GM18517 (cell line): Measurements from ENCODE around the gene CDADC1.
"Not testable (repeated sequence)": the region's sequence is repeated elsewhere in the genome, so short reads cannot be mapped to it uniquely, and the experiment has no call there.

ENCODE experiments used
- ATAC-seq: cut with Tn5 transposase; IDR thresholded peaks from one replicate; pipeline ENCODE4 v1.9.1; 2021; ENCODE audit warnings: mild to moderate bottlenecking, moderate library complexity; ENCODE audit not compliant: unreplicated experiment

Gene CDADC1

DNA sequence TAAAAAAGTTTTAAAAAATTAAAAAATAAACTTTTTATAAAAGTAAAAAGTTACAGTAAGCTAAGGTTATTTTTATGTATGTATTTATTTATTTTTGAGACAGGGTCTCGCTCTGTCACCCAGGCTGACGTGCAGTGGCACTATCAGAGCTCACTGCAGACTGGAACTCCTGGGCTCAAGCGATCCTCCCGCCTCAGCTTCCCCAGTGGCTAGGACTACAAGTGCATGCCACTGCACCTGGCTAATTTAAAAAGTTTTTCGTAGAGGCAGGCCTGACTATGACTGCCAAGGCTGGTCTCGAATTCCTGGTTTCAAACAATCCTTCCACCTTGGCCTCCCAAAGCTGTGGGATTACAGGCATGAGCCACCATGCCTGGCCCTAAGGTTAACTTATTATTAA, 64.1 kb downstream of the CDADC1 start:
- ATAC-seq = no peak

DNA sequence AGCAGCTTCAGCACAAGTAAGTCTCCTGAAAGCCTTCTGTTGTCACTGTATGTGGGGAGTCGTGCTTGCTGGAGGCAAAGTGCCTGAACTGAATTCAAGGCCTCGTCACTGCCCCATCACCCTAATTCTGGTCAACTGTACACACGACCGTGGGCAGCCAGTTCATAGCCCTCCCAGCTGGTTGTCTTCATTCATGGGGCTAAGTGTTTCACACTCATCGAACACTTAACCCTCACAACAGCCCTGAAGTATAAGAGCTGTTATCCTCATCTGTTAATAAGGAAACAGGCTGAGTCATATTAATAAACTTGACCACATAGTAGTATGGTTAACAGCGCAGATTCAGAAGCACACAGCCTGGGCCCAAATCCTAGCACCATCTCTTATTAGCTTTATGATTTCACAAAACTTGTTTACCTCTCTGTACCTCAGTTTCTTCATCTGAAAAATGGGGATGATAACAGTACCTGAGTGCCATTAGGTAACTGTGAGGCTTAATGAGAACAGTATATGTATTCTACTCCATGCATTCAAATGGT, 66.7 kb downstream of the CDADC1 start:
- no peak for ATAC-seq

DNA sequence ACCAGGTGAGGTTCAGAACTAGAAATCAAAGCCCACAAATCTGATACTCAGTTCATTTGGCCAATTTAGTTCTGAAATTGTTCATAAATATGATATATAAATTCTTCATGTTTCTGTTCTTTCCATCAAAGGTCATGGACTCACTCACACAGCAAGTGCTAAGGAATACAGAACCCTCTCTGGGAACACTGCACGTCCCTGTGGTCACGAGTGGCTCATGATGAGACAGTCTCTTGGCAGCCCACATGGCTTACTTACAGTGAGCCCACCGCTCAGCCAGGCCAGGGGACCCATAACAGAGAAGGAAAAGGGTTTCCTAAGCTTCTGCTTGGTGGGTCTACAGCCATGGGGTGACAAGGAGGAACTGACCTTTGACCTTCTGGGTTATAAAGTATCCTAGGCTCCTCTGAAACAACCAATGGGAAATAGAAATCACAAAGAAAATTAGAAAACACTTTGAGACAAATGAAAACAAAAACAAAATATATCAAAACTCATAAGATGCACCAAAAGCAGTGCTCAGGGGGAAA, 67.4 kb downstream of the CDADC1 start:
- no peak for ATAC-seq

DNA sequence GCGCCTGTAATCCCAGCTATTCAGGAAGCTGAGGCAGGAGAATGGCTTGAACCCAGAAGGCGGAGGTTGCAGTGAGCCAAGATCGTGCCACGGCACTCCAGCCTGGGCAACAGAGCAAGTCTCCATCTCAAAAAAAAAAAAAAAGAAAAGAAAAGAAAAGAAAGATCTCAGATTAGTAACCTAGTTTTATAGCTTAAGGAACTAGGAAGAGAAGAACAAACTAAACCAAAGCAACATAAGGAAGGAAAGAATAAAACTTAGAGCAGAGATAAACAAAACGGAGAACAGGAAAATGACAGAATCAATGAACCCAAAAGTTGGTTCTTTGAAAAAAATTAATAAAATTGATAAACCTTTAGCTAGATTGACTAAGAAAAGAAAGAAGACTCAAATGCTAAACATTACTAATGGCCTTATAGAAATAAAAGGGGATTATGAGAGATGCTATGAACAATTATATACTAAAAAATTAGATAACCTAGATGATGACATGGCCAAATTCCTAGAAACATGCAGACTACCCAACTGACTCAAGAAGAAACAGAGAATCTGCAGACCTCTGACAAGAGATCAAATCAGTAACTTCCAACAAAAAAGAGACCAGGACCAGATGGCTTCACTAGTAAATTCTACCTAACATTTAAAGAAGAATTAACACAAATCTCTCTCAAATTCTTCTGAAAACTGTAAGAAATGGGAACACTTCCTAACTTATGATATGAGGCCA, 68.2 kb downstream of the CDADC1 start:
- no peak for ATAC-seq

DNA sequence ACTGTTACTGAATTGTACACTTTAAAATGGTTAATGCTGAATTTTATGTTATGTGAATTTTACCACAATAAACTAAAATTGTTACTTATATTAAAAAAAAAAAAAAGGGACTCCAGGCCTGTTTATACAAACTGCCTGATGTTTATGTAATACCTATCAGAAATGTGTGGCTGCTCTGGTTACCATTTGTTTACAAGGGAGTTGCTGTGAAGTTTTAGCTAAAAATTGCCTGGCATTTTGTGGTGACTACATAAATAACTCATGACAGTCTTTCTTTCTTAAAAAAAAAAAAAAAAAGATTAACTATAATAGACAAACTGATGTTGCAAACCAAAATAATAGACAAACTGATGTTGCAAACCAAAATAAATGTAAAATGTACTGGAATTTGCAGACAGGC, 71.8 kb downstream of the CDADC1 start:
- ATAC-seq = no peak

DNA sequence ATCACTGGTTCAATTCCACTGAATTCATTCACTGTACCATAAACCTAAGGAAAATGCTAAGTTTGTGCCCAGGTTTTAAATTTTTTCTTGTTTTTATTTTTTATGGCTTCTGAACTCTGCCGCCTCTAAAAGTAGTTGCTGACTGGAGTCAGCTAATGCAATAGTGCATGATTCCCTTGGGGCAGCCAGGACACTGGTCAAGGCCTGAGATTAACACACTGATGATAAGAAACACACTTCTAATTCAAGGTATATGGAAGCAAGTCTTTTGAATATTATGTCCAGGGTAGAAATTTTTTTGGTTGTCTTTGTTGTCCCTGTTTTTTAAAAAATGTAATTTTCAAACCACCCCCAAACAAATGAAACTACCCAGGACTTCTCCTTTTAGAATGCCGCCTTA, 72.2 kb downstream of the CDADC1 start:
- ATAC-seq = no peak

DNA sequence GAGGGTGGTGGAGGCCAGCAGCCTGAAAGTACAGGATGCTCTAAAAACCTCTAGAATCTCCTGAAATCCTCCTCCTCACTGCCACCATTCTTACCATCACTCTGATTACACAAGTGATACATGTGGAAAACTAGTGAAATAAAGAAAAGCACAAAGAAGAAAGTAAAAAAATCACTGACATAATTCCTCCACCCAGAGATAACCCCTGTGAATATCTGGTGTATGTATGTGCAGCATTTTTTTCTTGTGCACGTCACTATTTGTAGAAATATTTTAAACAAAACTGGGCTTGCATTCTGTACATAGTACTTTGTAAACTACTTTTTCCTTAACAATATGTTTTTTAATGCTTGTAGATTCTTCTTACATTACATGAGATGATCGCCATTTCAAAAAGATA, 73.2 kb downstream of the CDADC1 start:
- ATAC-seq = no peak

DNA sequence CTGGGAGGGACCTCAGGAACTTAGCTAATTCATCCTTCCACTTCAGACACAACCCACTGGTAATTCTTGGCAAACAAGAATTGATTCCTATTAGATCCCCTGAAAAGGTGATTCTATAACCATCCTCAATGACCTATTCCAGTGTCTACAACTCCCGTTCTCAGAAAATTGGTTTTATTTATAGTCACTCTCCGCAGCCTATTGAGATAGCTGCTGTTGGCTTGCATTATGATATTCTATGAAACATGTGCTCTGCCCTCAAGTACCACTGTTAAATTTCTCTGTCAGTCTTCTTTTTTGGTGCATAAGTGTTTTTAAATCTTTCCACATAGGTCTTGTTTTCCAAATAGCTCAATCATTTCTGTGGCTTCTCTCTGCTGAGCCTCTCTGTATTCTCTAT, 75.0 kb downstream of the CDADC1 start:
- ATAC-seq = no peak

DNA sequence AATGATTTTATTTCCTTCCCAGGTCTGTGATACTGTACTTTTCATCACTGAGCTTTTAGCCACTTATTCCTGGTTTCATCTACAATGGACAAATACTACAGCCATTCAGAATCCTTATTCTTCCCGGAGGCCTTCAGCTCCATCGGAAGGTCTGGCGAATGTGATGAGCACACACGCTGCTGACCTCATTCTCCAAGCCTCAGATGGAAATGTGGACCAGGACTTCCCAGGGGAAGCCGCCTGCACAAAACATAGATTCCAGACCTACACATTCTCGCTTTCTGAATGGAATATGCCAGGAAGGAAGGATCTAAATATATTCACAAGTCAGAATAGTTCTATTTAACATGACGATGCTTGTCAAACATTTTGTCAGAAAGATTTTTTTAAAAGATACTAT, 75.6 kb downstream of the CDADC1 start:
- no peak for ATAC-seq

DNA sequence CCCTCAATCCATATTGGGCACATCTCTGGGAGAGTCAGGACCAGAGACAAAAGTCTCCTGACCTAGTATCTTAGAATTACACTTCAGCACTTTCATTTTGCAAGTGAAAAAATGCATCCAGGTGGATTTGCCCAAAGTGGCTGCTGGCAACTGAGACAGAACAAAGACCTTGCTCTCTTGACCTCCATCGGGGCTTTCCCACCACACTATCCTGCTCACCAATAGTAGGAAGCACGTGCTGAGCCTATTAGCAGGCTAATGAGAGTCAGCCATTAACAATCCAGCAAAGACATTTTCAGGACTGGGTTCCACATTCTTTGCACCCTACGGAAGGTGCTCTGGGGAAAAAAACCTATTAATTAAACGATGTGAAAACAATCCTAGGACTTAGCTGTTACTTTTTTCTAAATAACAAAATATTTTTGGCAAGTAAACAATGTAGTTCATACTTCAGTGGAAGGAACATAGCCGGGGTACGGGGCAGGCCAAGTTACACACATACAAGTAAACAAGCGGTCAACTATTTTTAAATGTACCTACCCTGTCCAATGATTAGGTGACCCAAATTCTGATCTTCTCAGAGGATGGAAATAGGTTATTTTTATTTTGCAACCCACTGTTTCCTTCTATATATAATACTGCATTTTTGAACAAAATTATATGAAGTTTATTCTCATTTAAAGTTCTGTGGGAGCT, 78.6 kb downstream of the CDADC1 start:
- no peak for ATAC-seq

DNA sequence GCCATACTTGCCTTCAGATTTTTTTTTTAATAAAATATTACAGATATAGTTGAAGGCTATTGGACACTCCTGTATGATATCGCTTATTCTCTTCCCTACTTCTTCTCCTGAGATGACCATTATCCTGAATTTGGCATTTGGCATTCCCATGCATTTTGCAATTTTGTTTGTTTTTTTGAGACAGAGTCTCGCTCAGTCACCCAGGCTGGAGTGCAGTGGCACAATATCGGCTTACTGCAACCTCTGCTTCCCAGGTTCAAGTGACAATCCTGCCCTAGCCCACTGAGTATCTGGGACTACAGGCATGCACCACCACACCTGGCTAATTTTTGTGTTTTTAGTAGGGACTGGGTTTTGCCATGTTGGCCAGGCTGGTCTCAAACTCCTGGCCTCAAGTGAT, 79.4 kb downstream of the CDADC1 start:
- ATAC-seq = not testable (repeated sequence)

DNA sequence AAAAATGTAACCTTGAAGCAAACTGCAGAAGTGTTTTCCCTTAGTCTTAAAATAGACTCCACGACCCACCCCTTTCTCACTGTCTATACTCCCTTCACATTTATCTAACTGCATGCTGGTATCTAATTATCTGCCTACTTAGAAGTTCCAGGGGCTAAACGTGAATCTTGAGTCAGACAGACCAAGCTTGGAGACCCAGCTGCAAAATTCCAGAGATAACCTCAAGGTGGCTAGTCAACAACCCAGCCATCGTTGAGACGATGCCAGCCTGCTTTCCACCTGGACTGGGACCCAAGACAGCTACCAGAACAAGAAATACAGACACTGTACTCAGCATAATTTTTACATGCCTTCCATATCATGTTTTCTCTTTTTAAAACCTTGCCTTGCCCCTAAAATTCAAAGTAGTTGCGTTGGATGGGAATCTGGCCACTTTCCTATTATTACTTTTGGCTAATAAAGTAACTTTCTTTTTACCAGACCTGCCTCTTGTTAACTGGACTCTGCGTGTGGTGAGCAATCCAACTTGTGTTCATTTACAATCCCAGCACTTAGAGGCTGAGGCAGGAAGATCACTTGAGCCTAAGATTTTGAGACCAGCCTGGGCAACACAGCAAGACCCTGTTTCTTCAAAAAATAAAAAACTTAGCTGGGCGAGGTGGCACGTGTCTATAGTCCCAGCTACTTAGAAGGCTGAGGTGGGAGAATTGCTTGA, 82.3 kb downstream of the CDADC1 start:
- no peak for ATAC-seq

DNA sequence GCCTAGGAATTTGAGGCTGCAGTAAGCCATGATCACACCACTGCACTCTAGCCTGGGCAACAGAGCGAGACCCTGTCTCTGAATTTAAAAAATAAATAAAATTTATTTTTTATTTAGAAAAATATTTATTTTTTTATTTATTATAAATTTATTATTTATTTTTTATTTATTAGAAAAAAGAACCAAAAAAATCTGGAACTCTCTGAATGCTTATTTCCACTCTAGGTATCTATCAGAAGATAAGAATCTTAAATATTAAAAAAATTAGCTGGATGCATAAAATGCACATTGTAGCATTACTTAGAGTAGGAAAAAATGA, 82.8 kb downstream of the CDADC1 start:
- no peak for ATAC-seq

DNA sequence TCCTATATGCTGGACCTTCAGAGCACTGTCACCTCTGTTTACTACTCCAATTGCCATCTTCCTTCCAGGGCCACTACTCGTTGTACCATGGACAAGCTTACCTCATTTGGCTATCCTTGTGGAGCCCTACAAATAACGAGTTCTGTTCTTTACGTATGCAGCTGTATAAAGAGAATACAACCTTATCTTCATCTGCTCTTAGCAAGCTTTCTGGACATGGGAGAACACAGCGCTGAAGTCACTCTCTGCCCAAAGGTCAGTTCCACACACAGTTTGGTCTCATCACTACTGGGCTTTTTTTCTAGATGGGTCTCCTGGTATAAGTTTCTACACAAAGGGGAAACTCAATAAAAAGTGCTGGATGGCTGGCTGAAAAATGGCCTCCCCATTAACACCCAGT, 88.9 kb downstream of the CDADC1 start:
- no peak for ATAC-seq

DNA sequence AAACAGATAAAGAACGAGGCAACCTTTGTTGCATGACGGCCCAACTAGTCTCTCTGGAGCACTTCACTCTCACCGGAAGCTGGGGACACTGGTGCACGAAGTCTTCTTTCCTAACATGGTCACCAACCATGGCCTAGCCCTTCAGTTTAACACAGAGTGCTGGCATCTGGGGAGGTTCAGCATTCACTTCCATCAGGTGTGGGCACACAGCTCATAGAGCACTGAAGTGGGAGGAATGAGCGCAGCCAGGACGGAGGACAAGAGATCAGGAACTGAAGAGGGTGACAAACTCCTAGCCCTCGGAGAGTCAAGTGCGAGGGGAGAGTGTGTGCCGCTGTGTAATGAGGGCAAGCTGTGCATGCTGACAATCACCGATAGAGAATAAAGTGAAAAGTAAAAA, 92.4 kb downstream of the CDADC1 start:
- ATAC-seq = no peak

DNA sequence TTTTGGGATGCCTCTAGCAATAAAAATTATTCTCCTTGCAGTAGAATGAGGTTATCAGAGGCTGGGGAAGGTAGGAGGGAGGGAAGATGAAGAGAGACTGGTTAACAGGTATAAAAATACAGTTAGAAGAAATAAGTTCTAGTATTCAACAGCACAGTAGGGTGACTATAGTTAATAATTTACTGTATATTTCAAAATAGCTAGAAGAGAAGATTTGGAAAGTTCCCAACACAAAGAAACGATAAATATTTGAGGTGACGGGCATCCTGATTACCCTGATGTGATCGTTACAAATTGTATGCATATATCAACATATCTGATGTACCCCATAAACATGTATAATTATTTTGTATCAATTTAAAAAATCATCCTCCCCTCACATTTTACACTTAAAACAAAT, 93.8 kb downstream of the CDADC1 start:
- no peak for ATAC-seq

DNA sequence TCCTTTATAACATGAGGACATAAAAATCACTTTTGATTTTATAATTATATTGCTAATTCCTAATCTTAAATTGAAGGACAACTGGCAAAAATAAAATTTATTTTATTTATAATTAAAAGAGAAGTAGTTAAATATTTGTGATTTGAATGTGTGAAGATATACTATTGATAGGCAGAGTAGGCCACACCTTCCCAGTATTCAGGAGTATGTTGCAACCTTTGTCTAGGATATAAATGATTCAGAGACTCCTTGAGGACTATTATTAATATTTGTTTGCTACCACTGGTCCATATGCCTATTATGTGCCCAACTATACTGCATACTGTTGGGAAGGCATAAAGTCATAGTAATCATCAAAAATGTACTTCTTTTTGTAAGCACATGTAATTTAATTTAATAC, 94.2 kb downstream of the CDADC1 start:
- ATAC-seq = no peak

DNA sequence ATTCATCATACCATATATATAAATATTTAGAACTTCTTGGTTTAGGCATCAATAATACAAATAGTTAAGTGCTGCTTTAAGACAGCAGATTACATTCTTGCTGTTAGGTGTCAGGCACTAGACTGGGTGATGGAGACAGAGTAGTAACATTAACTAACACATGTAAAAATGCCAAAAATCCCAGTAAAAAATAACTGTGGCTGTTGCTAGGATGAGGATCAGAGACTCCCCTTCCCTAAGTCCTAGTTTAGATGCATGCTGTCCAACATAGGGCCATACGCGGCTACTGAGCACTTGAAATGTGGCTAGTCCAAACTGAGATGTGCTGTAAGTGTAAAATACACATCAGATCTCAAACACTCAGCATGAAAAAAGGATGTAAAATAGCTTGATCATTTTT, 94.7 kb downstream of the CDADC1 start:
- ATAC-seq = no peak
